ENCODE data around the gene BSND.

The BSND gene

DNA sequence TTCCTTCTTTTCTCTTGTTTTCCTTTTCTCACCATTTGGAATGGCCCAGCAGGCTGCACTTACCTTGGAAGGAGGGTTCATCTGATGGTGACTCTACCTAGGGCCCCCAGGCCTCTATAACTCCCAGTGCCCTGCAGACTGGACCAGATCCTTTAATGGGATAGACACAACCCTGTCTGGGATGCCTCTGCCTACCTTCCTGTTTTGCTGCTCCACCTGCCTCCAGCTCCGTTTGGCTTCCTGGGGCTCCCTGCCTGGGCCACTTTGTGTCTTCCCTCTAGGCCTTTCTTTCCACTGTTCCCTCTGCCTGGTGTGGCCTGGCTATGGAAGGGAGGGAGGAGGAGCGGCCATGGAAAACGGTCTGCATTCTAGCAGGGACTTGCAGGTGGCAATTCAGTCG, 48.1 kb downstream of the BSND start:
- no peak overlapping the region for H3K27ac Mint-ChIP-seq
- no peaks in the 10 kb centered on the region for H3K4me1 Mint-ChIP-seq (ENCODE audit: low read depth)
- peaks cover 8% of the 10 kb centered on the region for H3K27me3 Mint-ChIP-seq
- no peak overlapping the region for H3K4me3 Mint-ChIP-seq
- no peaks in the 10 kb centered on the region for H3K9me3 Mint-ChIP-seq
- no peaks in the 10 kb centered on the region for H3K36me3 Mint-ChIP-seq (ENCODE audit: low read depth)
- intact Hi-C loops (cut with micrococcal nuclease), result no loop called here

DNA sequence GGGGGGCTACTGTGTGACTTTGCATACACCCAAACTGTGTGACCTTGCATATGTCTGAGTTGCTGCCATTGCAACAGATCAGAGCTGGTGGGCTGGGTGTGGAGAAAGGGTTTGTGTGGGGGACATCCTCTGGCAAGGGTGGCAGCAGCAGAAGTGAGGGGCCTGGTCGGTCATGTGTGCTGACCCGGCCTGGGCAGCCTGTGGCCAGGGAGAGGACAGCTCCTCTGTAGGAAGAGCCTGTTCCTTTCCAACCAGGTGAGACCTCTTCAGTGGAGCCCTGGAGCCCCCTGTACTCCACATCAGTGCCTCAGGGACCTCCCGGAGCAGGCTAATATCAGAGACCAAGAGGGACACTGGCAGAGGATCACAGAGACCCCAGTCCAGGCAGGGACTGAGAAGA, 48.9 kb downstream of the BSND start:
- H3K4me3 Mint-ChIP-seq, result no peak overlapping the region
- no peaks in the 10 kb centered on the region for H3K36me3 Mint-ChIP-seq (ENCODE audit: low read depth)
- H3K27me3 Mint-ChIP-seq, result peaks cover 2% of the 10 kb centered on the region
- H3K4me1 Mint-ChIP-seq (ENCODE audit: low read depth), result no peaks in the 10 kb centered on the region
- H3K9me3 Mint-ChIP-seq, result no peaks in the 10 kb centered on the region
- intact Hi-C loops (cut with micrococcal nuclease), result no loop called here
- no peak overlapping the region for H3K27ac Mint-ChIP-seq

DNA sequence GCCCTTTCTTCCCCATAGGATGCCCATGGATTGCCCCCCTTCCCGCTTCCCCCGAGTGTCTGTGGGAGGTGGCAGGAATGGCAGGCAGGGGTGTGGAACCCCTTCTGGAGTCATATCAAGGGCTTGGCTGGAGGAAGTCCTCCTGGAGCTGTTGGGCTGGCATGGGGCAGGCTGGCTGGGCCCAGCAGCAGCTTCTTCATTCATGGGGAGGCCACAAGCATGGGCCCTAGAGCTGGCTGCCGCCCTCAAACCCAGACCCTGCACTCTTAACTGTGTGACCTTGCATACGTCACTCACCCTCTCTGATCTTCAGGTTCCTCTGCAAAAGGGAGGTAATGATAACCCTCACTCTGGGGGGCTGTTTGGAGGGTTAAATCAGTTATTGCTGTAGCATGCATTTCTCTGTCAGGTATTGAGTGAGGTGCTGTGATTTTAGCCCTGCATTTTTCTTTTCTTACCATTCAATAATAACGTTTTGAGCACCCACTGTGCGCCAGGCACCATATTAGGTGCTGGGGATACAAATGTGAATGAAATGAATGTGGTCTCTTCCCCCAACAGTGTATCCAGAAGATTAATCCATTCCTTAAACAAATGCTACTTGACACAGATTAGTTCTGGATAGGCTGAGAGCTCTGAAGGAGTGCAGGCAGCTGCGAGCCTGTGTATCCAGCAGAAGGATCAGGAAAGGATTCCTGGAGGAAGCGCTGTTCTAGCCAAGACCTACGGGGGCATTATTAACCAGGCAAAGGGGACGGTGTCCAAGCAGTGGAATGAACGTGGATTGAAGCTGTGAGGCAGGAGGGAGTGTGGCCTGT, 49.9 kb downstream of the BSND start:
- Mint-ChIP-seq H3K36me3 (ENCODE audit: low read depth) (no peaks in the 10 kb centered on the region), H3K4me1 (ENCODE audit: low read depth) (no peaks in the 10 kb centered on the region), H3K4me3 (no peak overlapping the region), H3K27me3 (no peaks in the 10 kb centered on the region), H3K27ac (no peak overlapping the region), H3K9me3 (no peaks in the 10 kb centered on the region)
- intact Hi-C loops (cut with micrococcal nuclease), result no loop called here

DNA sequence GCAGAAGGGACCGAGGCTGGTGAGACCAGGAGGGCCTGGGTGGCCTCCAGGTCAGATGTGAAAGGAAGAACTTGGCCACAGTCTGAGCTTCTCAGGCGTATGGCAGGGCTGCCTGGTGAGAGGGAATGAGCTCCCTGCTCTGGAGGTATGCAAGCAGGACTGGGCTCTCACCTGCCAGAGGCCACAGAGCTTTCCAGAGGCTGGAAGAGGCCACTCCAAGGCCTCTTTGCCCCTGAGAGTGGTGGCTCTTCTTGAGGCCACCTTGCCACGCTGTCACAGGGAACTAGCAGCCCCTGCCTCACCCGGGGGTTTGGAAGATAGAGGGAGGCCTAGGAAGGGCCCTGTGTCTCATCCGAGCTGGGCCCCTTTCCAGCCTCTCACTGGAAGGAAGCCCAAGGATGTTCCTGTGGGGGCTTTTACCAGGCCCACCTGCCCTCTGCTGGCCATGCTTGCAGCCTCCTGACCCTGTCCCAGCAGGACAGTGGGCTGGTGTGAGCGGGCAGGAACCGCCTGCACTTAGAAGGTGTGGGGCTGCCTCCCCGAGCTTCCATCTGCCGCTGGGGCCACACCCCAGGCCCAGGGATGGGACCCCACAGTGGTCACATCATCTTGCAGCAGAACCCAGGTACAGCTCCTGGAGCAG, 50.7 kb downstream of the BSND start:
- no peaks in the 10 kb centered on the region for H3K4me1 Mint-ChIP-seq (ENCODE audit: low read depth)
- no peaks in the 10 kb centered on the region for H3K27me3 Mint-ChIP-seq
- H3K4me3 Mint-ChIP-seq, result no peak overlapping the region
- no peaks in the 10 kb centered on the region for H3K36me3 Mint-ChIP-seq (ENCODE audit: low read depth)
- intact Hi-C loops (cut with micrococcal nuclease), result no loop called here
- no peaks in the 10 kb centered on the region for H3K9me3 Mint-ChIP-seq
- H3K27ac Mint-ChIP-seq, result no peak overlapping the region

DNA sequence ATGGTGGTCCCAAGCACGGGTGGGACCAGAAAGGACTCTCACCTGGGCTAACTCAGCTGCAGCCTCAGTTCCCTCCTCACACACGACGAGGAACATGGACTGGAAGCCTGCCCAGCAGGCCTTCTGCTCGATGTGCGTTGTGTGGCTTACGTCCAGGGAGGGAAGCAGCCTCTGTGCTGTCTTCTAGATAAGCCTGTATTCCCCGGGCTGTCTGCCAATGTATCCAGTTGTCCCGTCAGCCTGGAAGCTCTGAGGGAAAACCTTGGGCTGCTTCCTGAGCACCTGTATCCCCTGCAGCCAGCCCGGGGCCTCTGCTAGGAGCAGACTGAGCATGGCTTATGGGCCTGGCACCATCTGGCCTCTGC, 51.2 kb downstream of the BSND start:
- intact Hi-C loops (cut with micrococcal nuclease), result no loop called here
- Mint-ChIP-seq H3K36me3 (ENCODE audit: low read depth) (no peaks in the 10 kb centered on the region), H3K4me3 (no peak overlapping the region), H3K27me3 (no peaks in the 10 kb centered on the region), H3K9me3 (no peaks in the 10 kb centered on the region), H3K4me1 (ENCODE audit: low read depth) (no peaks in the 10 kb centered on the region), H3K27ac (no peak overlapping the region)

DNA sequence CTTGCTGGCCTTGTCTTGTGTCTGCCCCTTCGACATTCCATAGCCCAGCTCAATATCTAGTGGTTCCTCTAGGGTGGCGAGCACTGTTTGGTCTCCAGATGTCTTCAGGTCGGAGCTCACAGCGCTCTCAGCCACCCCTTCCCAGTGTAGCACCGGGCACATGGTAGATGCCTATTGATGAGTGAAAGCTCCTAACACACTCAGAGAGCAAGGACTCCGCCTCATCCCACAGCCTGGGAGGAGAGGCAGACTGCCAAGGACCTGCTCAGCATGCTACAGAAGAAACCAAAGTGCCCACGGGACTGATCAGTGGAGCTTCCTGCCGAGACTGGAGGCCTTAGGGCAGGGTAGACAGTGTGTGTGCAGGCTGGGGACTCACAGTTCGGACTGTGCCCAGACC, 51.5 kb downstream of the BSND start:
- H3K4me3 Mint-ChIP-seq, result no peak overlapping the region
- H3K4me1 Mint-ChIP-seq (ENCODE audit: low read depth), result no peaks in the 10 kb centered on the region
- intact Hi-C loops (cut with micrococcal nuclease), result no loop called here
- no peaks in the 10 kb centered on the region for H3K9me3 Mint-ChIP-seq
- H3K27me3 Mint-ChIP-seq, result no peaks in the 10 kb centered on the region
- H3K27ac Mint-ChIP-seq, result no peak overlapping the region
- no peaks in the 10 kb centered on the region for H3K36me3 Mint-ChIP-seq (ENCODE audit: low read depth)

DNA sequence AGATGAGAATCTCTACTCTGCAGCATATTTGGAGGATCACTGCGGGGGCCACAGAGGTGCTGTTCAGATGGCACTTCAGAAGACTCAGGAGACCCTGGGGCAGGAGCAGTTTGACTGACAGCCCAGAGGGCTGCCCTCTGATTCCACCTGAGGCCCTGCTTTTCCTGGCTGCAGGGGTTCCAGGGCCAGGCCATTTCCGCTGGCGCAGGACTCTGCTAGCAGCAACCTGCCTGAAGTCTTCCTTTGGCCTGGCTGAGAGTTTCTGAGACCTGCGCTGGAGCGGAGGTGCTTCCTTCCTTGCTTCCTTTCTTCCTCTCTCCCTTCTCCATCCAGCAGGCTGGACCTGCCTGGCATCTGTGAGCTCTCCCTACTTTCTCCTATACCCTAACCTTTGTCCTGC, 52.4 kb downstream of the BSND start:
- Mint-ChIP-seq H3K27ac (no peak overlapping the region), H3K4me3 (no peak overlapping the region), H3K9me3 (no peaks in the 10 kb centered on the region), H3K4me1 (ENCODE audit: low read depth) (no peaks in the 10 kb centered on the region), H3K27me3 (no peaks in the 10 kb centered on the region), H3K36me3 (ENCODE audit: low read depth) (no peaks in the 10 kb centered on the region)
- intact Hi-C loops (cut with micrococcal nuclease), result no loop called here

DNA sequence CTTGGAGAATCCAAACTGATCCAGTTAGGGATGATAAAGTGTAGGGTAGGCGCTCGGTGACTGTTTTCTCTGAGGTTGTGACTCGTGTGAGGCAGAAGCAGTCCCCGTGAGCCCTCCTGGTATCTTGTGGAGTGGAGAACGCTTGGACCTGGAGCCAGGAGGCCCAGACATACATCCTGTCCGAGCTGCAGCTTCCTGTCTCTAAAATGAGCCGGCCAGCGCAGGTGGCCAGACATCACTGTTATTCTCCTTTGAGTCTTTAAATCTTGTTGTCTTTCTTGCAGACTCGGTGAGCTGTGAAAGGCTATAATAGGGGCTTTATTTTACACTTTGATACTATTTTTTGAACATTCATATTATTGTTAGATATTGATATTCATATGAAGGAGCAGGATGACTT, 52.9 kb downstream of the BSND start:
- H3K27ac Mint-ChIP-seq, result no peak overlapping the region
- H3K36me3 Mint-ChIP-seq (ENCODE audit: low read depth), result no peaks in the 10 kb centered on the region
- no peaks in the 10 kb centered on the region for H3K4me1 Mint-ChIP-seq (ENCODE audit: low read depth)
- H3K9me3 Mint-ChIP-seq, result no peaks in the 10 kb centered on the region
- H3K27me3 Mint-ChIP-seq, result no peaks in the 10 kb centered on the region
- no peak overlapping the region for H3K4me3 Mint-ChIP-seq
- intact Hi-C loops (cut with micrococcal nuclease), result no loop called here

DNA sequence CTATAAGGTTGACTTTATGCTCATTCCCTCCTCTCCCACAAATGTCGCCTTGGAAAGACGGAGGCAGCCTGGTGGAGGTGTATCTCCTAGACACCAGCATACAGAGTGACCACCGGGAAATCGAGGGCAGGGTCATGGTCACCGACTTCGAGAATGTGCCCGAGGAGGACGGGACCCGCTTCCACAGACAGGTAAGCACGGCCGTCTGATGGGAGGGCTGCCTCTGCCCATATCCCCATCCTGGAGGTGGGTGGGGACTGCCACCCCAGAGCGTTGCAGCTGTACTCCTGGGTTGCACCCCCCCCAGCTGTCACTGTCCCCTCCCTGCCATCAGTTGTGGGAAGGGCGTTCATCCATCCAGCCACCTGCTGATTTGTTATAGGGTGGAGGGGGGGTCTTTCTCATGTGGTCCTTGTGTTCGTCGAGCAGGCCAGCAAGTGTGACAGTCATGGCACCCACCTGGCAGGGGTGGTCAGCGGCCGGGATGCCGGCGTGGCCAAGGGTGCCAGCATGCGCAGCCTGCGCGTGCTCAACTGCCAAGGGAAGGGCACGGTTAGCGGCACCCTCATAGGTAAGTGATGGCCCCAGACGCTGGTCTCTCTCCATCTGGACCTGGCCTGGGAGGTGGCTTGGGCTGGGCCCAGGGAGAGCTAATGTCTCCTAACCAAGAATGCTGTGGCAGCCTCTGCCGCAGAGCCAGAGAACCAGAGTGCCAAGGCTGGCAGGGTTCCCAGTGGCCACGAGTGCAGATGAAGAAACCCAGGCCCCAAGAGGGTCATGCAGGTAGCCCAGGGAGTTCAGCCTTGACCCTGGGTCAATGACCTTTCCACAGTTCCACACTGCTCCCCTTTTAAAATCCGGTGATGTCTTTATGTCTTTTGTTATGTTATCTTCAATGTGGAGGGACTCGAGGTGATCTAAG, 53.7 kb downstream of the BSND start:
- H3K27me3 Mint-ChIP-seq, result no peaks in the 10 kb centered on the region
- no peaks in the 10 kb centered on the region for H3K36me3 Mint-ChIP-seq (ENCODE audit: low read depth)
- intact Hi-C loops (cut with micrococcal nuclease), result no loop called here
- no peak overlapping the region for H3K4me3 Mint-ChIP-seq
- no peak overlapping the region for H3K27ac Mint-ChIP-seq
- no peaks in the 10 kb centered on the region for H3K9me3 Mint-ChIP-seq
- H3K4me1 Mint-ChIP-seq (ENCODE audit: low read depth), result no peaks in the 10 kb centered on the region

DNA sequence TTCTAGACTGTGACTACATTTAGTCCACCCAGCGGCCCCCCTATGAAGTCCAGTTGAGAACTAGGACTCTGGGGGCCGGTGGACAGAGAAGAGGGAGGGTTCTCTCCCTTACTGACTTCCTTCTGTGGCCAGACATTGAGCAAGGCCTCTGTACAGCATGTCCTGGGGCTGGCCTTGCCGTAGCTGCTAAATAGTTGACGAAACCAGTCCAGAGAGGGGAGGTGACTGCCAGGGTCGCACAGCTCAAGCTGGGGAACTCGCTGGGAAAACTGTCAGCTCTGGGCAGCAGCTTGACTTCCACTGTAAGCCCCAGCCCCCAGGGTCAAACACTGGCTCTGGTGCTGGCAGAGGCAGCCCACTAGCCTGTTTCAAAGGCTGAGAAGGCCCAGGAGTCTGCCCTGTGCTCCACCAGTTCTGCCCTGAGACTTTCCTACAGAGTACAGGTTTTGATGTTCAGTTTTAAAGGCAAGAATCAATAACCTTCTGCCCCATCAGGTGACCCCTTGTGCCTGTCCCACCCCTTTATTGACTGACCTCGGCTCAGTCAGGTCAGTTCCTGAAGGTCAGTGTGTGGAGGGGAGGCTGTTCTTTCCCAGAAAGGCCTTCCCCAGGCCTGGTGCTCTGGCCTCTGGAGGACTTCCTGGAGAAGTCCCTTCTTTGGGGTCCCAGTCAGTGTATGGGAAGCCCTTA, 54.7 kb downstream of the BSND start:
- no peaks in the 10 kb centered on the region for H3K4me1 Mint-ChIP-seq (ENCODE audit: low read depth)
- no peaks in the 10 kb centered on the region for H3K36me3 Mint-ChIP-seq (ENCODE audit: low read depth)
- no peaks in the 10 kb centered on the region for H3K9me3 Mint-ChIP-seq
- H3K27ac Mint-ChIP-seq, result no peak overlapping the region
- intact Hi-C loops (cut with micrococcal nuclease), result no loop called here
- no peaks in the 10 kb centered on the region for H3K27me3 Mint-ChIP-seq
- H3K4me3 Mint-ChIP-seq, result no peak overlapping the region

DNA sequence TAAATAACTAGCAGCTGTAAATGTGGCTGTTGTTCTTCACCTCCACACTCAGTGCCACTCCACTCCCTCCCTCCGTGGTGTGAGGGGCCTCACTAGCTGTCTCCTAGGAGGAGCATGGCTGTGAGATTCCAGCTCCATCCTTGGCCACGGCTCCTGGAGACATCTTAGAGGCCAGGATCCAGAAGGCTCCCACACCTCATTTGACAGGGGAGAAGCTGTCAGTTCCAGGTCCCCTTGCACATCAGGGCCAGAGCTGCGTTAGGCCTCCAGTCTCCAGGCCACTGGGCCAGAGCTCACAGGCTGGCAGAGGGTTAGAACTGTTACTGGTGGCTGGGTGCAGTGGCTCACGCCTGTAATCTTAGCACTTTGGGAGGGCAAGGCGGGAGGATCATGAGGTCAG, 55.7 kb downstream of the BSND start:
- no peak overlapping the region for H3K27ac Mint-ChIP-seq
- no peaks in the 10 kb centered on the region for H3K9me3 Mint-ChIP-seq
- intact Hi-C loops (cut with micrococcal nuclease), result no loop called here
- H3K27me3 Mint-ChIP-seq, result no peaks in the 10 kb centered on the region
- H3K36me3 Mint-ChIP-seq (ENCODE audit: low read depth), result no peaks in the 10 kb centered on the region
- no peak overlapping the region for H3K4me3 Mint-ChIP-seq
- H3K4me1 Mint-ChIP-seq (ENCODE audit: low read depth), result no peaks in the 10 kb centered on the region

DNA sequence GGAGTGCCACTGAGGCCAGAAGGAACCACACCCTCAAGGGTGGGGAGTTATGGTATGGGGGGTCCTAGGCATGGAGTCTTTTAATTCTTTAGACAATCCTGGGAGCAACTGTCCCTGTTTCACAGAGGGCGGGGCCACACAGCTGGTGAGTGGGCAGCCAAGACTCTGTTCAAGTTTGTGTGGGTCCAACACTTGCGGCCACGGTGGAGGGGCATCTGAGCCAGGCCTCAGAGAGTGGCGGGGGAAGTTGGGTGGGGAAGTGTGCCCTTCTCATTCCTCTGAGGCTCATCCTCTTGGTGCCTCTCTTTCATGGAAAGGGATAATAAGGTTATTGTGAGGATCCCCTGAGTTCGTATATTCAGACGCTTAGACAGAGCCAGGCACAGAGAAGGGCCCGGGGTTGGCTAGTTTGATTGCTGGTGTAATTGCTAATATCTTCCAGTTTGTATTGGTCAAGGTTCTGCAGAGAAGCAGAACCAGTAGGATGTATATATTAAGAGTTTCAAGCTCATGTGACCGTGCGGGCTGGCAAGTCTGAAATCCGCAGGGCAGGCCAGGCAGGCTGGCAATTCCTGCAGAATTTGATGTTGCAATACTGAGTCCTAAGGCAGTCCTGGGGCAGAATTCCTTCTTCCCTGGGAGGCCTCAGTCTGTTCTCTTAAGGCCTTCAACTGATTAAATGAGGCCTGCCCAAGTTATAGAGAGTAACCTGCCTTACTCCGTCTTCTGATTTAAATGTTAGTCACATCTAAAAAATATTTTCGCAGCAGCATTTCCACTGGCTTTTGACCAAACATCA, 56.5 kb downstream of the BSND start:
- Mint-ChIP-seq H3K27me3 (no peaks in the 10 kb centered on the region), H3K4me1 (ENCODE audit: low read depth) (no peaks in the 10 kb centered on the region), H3K4me3 (no peak overlapping the region), H3K36me3 (ENCODE audit: low read depth) (no peaks in the 10 kb centered on the region), H3K9me3 (no peaks in the 10 kb centered on the region), H3K27ac (no peak overlapping the region)
- intact Hi-C loops (cut with micrococcal nuclease), result no loop called here

DNA sequence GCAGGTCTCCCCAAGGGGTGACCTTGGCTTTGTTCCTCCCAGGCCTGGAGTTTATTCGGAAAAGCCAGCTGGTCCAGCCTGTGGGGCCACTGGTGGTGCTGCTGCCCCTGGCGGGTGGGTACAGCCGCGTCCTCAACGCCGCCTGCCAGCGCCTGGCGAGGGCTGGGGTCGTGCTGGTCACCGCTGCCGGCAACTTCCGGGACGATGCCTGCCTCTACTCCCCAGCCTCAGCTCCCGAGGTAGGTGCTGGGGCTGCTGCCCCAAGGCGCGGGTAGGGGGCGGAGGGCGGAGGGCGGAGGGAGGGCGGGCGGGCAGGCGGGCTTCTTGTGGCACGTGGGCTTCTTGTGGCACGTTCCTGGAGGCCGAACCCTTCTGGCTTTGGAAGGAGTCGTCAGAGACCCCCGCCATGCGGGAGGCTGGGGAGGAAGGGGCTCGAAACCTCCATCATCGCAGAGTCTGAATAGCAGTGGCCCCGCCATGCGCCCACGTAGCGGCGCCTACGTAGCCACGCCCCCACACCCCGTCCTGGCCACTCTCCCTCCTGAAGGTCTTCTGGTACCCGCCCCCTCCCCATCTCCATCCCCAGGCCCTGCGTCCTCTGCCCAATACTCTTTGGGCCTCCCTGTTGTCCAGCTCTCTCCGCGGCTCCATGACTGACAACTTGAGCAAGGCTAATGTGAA, 57.4 kb downstream of the BSND start:
- Mint-ChIP-seq H3K36me3 (ENCODE audit: low read depth) (no peaks in the 10 kb centered on the region), H3K9me3 (no peaks in the 10 kb centered on the region), H3K27ac (no peak overlapping the region), H3K4me3 (no peak overlapping the region), H3K4me1 (ENCODE audit: low read depth) (no peaks in the 10 kb centered on the region), H3K27me3 (no peaks in the 10 kb centered on the region)
- intact Hi-C loops (cut with micrococcal nuclease), result no loop called here

All from dendritic cell treated with granulocyte-macrophage colony-stimulating factor and Interleukin-4, amounts not matched to agents 40 ng/mL and 50 ng/mL, for 4 days (primary cell).